Naive thymus-derived CD8-positive, alpha-beta T cell (primary cell): ENCODE results near the gene PXMP2. TPM values are rescaled to one million over a fixed set of nuclear protein-coding genes. Genes with fewer than 3 reads are reported as not detected.

Source experiments
- ATAC-seq, 2 donors: fragments of 150-1000 bp; cut with Tn5 transposase in 1 of 2; sonication (Bioruptor Pico), chemical (Tn5 transposase) in 1 of 2; 1 replicate in 1 of 2; 2 replicates in 1 of 2; pipeline ENCODE4 v1.10.0; 2021; ENCODE audit warnings: mild to moderate bottlenecking in 2 of 2, moderate library complexity in 2 of 2
- POLR2A ChIA-PET: fragments of 350-600 bp; sonication (Branson Sonifier 250); formaldehyde crosslinking; loops from one replicate; lab custom pipeline; 2021; ENCODE audit warnings: antibody characterized with exemption; lab: Charles Lee
- DNase-seq, 10 donors: peaks; one replicate each; pipeline versions ENCODE4 v3.0.0 to v3.0.0-alpha.2; 2020 to 2022
- H3K27ac Mint-ChIP-seq, 10 donors: one replicate each; pipeline ENCODE4 v1.8.0; 2020 to 2022; ENCODE audit warnings: mild to moderate bottlenecking in 10 of 10, mixed read lengths in 10 of 10, moderate library complexity in 4 of 10, inconsistent platforms in 1 of 10
- H3K27me3 Mint-ChIP-seq, 5 donors: one replicate each; pipeline ENCODE4 v1.8.0; 2021 to 2022; ENCODE audit warnings: mixed read lengths in 5 of 5
- H3K36me3 Mint-ChIP-seq, 3 donors: one replicate each; pipeline ENCODE4 v1.8.0; 2020 to 2022; ENCODE audit warnings: mixed read lengths in 3 of 3, mild to moderate bottlenecking in 2 of 3, inconsistent platforms in 1 of 3
- H3K4me1 Mint-ChIP-seq, 4 donors: one replicate each; pipeline ENCODE4 v1.8.0; 2021 to 2022; ENCODE audit warnings: mixed read lengths in 4 of 4
- H3K4me3 Mint-ChIP-seq, 10 donors: one replicate each; pipeline ENCODE4 v1.8.0; 2020 to 2022; ENCODE audit warnings: mild to moderate bottlenecking in 10 of 10, mixed read lengths in 10 of 10, moderate library complexity in 6 of 10, inconsistent platforms in 1 of 10
- H3K9me3 Mint-ChIP-seq, 9 donors: one replicate each; pipeline ENCODE4 v1.8.0; 2020 to 2022; ENCODE audit warnings: mixed read lengths in 9 of 9, mild to moderate bottlenecking in 3 of 9, inconsistent platforms in 1 of 9, moderate library complexity in 1 of 9
- polyA plus RNA-seq, 3 donors: library from polyadenylated mRNA; unstranded; fragments of 300-500 nt; fragmentation: Illumina TruSeq; gene quantifications; one replicate each; pipeline ENCODE4 v1.2.3, GENCODE V29; 2021
- total RNA-seq, 8 experiments: library from RNA in 2 of 8; stranded (reverse) in 2 of 8; gene quantifications; one replicate each; pipeline ENCODE4 v1.2.3 and lab custom pipeline; 2021 to 2026

Gene PXMP2
- total and polyA plus RNA-seq, 5 experiments from 2014 or later, result 3.8 to 16.4 (median 9.9) TPM

DNA sequence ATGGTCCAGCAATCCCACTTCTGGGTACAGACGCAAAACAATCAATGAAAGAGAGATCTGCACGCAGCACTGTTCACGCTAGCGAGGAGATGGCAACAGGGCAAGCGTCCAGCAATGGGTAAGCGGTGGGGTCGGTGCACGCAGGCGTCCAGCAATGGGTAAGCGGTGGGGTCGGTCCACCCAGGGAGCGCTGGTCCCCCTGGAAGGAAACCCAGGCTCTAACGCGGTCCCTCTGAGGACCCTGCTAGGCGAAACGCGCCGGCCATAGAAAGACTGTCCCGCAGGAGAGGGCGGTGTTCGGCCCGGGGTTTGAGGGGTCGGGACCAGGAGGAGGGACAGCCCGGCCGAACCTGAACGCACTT, 22.6 kb downstream of the PXMP2 start:
- H3K27ac Mint-ChIP-seq, result peak overlapping the region; percentile 88 to 96 (median 94)
- no peaks in the 10 kb centered on the region for H3K27me3 Mint-ChIP-seq
- peaks cover 8 to 37% (median 18%) of the 10 kb centered on the region in 4 donors for H3K4me1 Mint-ChIP-seq
- POLR2A ChIA-PET, result interaction anchor here (0.7 to 1.8 kb wide), 5 partner anchors 46 to 276 kb away, joined by 3 to 6 read pairs (median 4); partner anchors contain the start of genes CHFR, GOLGA3 and ZNF26
- no peak for ATAC-seq
- peaks cover 7 to 12% (median 12%) of the 10 kb centered on the region in 3 donors for H3K36me3 Mint-ChIP-seq
- peaks cover 0 to 36% (median 4%) of the 10 kb centered on the region in 9 donors for H3K9me3 Mint-ChIP-seq
- H3K4me3 Mint-ChIP-seq, result peak overlapping the region; percentile 78 to 92 (median 89)
- DNase-seq, result peak in 2 of 10 donors; percentile 15 to 58

DNA sequence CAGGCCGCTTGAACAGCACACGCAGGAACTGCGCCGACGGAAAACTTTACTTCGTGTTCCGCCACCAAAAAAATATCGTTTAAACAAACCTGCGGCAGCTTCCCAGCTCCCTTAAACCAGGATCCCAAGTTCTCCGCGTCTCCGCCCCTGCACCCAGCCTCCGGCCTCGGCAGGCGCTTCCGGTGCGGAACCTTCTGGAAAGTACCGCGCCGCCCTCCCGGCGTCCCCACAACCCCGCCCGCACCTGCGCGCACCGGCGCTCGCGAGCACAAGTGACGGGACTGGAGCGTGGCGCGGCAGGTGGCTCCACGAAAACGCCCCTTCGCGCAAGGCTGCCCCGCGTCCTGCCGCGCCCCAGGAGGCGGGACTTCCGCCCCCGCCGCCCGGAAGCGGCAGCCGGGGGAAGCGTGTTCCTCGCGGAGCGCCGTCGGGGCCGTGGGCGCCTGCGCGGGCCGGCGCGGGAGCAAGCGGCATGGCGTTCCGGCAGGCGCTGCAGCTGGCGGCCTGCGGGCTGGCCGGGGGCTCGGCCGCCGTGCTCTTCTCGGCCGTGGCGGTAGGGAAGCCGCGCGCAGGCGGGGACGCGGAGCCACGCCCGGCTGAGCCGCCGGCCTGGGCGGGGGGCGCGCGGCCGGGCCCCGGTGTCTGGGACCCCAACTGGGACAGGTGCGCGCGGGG, 23.2 kb downstream of the PXMP2 start, which contains the start of gene PGAM5:
Gene PGAM5 (plus strand): TSS at position 438 of the 675 bp plus-strand sequence. CDS start 35 bp downstream, at position 473.
- Mint-ChIP-seq H3K36me3 (peaks cover 8 to 12% (median 12%) of the 10 kb centered on the region in 3 donors), H3K4me1 (peaks cover 8 to 37% (median 18%) of the 10 kb centered on the region in 4 donors), H3K27me3 (no peaks in the 10 kb centered on the region), H3K27ac (peak within 1 kb of the TSS; percentile 88 to 96 (median 94)), H3K4me3 (peak within 1 kb of the TSS; percentile 79 to 92 (median 89)), H3K9me3 (peaks cover 0 to 34% (median 4%) of the 10 kb centered on the region in 9 donors)
- DNase-seq (peak; percentile 85 to 95 (median 94)), ATAC-seq (peak; percentile 93 to 97)
- POLR2A ChIA-PET, result interaction anchor here (0.7 to 1.8 kb wide), 6 partner anchors 47 to 276 kb away, joined by 3 to 6 read pairs (median 4); partner anchors contain the start of genes CHFR, GOLGA3 and ZNF26

DNA sequence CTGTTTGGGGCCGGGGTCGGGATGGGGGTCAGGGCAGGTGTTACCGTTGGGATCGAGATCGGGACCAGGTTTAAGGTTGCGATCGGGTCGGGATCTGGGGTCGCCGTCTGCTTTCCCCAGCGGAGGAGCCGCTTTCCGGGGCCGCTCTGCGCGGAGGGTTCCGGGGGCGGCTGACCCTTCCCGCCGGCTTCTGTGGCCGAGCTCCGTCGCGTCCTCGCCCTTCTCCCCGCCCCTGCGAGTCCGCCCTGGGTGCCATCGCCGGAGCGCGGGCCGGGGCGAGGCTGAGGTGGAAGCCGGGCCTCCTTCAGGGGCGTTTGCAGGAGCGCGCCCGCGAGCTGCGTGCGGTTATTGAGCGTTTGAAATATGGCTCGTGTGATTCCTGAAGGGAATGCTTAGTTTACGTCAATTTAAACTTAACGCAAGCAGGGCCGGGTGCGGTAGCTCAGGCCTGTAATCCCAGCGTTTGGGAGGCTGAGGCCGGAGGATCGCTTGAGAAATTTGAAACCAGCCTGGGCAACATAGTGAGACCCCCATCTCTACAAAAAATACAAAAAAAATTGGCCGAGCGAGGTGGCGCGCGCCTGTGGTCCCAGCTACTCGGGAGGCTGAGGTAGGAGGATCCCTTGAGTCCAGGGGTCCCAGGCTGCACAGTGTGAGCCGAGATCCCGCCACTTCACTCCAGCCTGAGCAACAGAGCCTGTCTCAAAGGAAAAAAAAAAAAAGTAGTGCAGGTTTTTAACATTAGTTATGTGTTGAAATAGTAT, 23.9 kb downstream of the PXMP2 start:
- Mint-ChIP-seq H3K27ac (peak overlapping the region; percentile 13 to 90 (median 42)), H3K9me3 (peaks cover 0 to 32% (median 4%) of the 10 kb centered on the region in 9 donors), H3K4me1 (peaks cover 8 to 37% (median 18%) of the 10 kb centered on the region in 4 donors), H3K4me3 (peak overlapping the region; percentile 70 to 90 (median 80)), H3K27me3 (no peaks in the 10 kb centered on the region), H3K36me3 (peaks cover 8 to 12% (median 12%) of the 10 kb centered on the region in 3 donors)
- ATAC-seq (peak in 1 of 2 donors; percentile 8), DNase-seq (peak in 4 of 10 donors; percentile 21 to 62 (median 25))
- POLR2A ChIA-PET, result interaction anchor here (1.0 to 1.8 kb wide), 5 partner anchors 46 to 198 kb away, joined by 3 to 6 read pairs (median 4); partner anchors contain the start of genes CHFR and GOLGA3

DNA sequence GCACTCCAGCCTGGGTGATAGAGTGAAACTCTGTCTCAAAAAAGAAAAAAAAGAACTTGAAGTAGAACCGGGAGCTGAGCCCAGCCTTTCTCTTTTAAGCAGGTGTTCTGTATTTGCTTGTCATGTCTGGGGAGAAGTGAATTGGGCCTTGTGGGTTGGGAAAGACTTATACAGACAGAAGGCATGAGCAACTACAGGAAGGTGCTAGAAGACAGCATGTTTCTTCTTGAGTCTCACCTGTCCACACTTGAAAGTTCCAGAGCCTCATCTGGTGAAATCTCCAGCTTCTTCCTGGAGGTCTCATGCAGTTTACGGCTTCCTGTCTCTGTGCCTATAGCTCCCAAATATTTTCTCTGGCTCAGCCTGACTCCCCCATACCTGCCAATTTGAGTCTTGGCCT, 25.7 kb downstream of the PXMP2 start:
- Mint-ChIP-seq H3K4me3 (peak overlapping the region in 2 of 10 donors; percentile 26 to 80), H3K27ac (peak overlapping the region in 2 of 10 donors; percentile 29 to 58), H3K36me3 (peaks cover 4 to 22% (median 10%) of the 10 kb centered on the region in 3 donors), H3K9me3 (peaks cover 0 to 18% (median 0%) of the 10 kb centered on the region in 9 donors), H3K4me1 (peaks cover 8 to 36% (median 18%) of the 10 kb centered on the region in 4 donors), H3K27me3 (no peaks in the 10 kb centered on the region)
- DNase-seq (no peak), ATAC-seq (no peak)
- POLR2A ChIA-PET, result interaction anchor here (1.0 to 1.4 kb wide), 2 partner anchors 10 to 27 kb away, joined by 3 to 5 read pairs; no protein-coding TSS in a partner anchor

DNA sequence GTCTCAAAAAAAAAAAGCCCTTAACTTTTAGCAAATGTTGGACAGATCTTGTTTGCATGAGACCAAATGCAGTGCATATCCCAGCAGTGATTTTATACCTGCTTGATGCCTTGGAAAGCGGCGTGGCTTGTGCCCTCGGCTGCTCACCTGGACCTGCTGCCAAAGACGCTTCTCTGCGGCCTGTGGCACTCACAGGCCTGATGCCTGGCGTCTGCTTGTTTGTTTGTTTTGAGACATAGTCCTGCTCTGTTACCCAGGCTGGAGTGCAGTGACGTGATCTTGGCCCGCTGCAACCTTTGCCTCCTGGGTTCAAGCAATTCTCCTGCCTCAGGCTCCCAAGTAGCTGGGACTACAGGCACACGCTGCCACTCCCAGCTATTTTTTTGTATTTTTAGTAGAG, 28.5 kb downstream of the PXMP2 start:
- POLR2A ChIA-PET, result no interaction called here
- Mint-ChIP-seq H3K4me1 (peaks cover 8 to 28% (median 14%) of the 10 kb centered on the region in 4 donors), H3K27me3 (no peaks in the 10 kb centered on the region), H3K36me3 (peaks cover 0 to 42% (median 17%) of the 10 kb centered on the region in 3 donors), H3K9me3 (no peaks in the 10 kb centered on the region), H3K27ac (no peak overlapping the region), H3K4me3 (no peak overlapping the region)
- DNase-seq (no peak), ATAC-seq (no peak)

DNA sequence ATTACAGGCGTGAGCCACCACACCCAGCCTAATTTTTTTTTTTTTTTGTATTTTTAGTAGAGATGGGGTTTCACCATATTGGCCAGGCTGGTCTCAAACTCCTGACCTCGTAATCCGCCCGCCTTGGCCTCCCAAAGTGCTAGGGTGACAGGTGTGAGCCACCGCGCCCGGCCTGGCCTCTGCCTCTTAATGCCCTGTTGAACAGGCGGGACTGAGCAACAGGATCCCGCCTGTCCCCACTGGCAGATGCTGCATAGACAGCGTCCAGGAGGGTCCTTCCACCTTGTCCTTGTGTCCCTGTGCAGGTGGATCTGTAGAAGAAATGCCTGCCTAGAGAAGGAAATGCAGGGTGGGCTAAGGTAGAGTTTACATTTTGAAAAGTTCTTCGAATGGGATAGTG, 29.0 kb downstream of the PXMP2 start:
- no peak overlapping the region for H3K4me3 Mint-ChIP-seq
- no peaks in the 10 kb centered on the region for H3K9me3 Mint-ChIP-seq
- peak overlapping the region in 1 of 10 donors; percentile 29 for H3K27ac Mint-ChIP-seq
- peaks cover 0 to 45% (median 17%) of the 10 kb centered on the region in 3 donors for H3K36me3 Mint-ChIP-seq
- H3K27me3 Mint-ChIP-seq, result no peaks in the 10 kb centered on the region
- DNase-seq, result no peak
- H3K4me1 Mint-ChIP-seq, result peaks cover 8 to 27% (median 14%) of the 10 kb centered on the region in 4 donors
- POLR2A ChIA-PET, result no interaction called here
- ATAC-seq, result no peak

DNA sequence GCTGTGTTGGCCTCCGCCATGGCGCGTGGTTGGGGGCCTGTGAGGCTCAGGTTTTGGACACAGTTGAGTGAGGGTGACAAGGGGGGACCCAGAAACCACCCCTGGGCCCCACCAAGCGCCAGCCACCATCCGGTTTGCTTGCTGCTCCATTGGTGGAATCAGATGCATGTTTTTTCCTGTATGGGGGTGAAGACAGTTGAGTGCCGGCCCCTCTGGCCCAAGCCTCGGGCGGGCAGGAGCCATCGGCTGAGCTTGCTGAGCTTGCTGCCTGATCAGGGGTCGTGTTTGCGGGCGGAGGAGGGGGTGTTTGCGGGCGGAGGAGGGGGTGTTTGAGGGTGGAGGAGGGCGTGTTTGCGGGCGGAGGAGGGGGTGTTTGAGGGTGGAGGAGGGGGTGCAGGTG, 29.6 kb downstream of the PXMP2 start:
- no peaks in the 10 kb centered on the region for H3K9me3 Mint-ChIP-seq
- H3K27ac Mint-ChIP-seq, result peak overlapping the region in 1 of 10 donors; percentile 13
- peaks cover 8 to 22% (median 11%) of the 10 kb centered on the region in 4 donors for H3K4me1 Mint-ChIP-seq
- peaks cover 0 to 52% (median 17%) of the 10 kb centered on the region in 3 donors for H3K36me3 Mint-ChIP-seq
- ATAC-seq (no peak), DNase-seq (no peak)
- no peaks in the 10 kb centered on the region for H3K27me3 Mint-ChIP-seq
- H3K4me3 Mint-ChIP-seq, result no peak overlapping the region
- POLR2A ChIA-PET, result no interaction called here

DNA sequence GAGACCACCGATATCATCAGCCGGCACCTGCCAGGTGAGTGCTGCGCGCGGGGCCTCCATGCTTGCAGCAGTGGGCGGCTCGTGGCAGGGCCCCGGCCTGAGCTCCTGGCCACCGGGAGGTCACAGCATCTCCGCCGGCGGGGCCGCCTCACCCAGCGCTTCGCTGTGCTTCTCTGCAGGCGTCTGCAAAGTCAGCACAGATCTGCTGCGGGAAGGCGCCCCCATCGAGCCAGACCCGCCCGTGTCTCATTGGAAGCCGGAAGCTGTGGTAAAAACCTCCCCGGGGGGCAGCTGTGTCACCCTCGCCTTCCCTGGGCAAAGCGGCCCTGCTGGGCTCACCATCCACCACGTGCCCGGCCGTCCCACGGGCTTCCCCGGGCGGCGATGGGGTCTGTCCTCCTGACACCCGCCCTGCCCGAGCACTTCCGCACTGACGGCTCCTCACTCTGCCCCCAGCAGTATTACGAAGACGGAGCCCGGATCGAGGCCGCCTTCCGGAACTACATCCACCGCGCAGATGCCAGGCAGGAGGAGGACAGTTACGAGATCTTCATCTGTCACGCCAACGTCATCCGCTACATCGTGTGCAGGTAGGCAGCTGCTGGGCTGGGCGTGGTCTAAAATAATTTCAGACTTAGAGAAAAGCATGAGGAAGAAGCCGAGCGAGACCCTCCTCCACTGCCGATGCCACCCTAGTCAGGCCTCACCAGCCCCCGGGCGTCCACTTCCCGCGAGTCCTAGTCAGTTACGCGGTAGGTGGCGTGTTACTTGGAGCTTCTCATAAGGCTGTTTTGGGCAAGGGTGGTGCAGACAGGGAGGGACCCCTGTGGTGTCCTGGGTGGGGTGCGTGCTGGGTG, 30.4 kb downstream of the PXMP2 start:
- Mint-ChIP-seq H3K4me1 (peaks cover 4 to 16% (median 9%) of the 10 kb centered on the region in 4 donors), H3K27me3 (no peaks in the 10 kb centered on the region), H3K9me3 (no peaks in the 10 kb centered on the region), H3K36me3 (peaks cover 0 to 52% (median 17%) of the 10 kb centered on the region in 3 donors), H3K4me3 (no peak overlapping the region), H3K27ac (no peak overlapping the region)
- DNase-seq (no peak), ATAC-seq (no peak)
- POLR2A ChIA-PET, result no interaction called here

DNA sequence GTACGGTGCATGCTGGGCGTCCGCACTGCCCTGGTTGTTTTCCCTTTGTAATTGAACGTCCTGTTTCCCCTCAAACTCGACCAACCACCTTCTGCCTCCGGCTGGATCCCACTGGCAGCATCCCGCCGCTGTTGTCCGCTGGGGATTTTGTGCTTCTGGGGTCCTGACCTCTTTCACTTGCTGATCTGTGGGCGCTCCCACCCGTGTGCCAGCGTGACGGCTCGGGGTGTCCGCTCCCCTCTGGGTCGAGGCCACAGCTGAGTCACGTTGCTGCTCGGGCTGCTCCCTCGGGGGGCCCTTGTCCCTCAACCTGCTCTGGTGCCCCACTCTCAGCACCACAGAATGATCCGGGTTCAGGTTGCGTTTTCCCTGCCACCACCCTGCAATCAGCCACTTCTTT, 31.3 kb downstream of the PXMP2 start:
- peak overlapping the region in 1 of 10 donors; percentile 44 for H3K27ac Mint-ChIP-seq
- H3K4me3 Mint-ChIP-seq, result no peak overlapping the region
- POLR2A ChIA-PET, result no interaction called here

DNA sequence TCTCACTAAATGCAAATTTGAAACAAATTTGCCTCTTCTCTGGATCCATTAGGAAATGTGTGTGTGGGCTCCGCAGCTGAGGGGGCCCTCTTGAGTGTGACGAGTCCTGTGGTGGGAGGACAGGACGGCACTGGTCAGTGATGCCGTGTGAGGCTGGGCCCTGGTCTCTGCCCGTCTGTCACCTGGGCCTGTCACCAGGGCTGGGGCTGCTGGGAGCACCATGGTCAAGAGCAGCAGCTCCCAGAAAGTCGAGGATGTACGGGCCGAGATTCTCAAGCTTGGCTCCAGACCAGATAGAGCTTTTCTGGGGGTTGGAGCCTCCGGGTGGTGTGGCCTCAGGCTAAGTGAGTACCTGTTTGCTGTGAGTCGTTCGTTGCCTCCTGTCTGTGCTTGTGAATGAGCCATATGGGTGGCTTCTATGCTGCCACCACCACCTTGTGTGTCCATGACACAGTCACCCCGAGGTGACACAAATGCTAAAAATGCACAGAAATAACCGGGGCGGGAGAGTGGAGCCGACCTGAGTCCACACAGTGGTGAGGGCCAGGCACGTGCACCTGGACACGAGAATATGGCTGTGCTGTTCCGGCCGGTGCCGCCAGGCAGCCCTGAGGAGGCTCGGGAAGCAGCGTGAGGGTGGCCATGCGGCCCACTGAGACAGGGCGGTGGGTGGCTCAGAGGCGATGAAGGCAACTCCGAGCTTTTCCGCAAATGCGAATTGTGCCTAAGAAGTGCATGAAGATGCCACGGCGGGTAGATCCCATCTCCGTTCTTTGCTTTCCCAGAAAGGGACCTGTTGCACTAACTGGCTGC, 32.0 kb downstream of the PXMP2 start:
- Mint-ChIP-seq H3K4me3 (no peak overlapping the region), H3K9me3 (no peaks in the 10 kb centered on the region), H3K4me1 (peaks cover 0 to 5% (median 3%) of the 10 kb centered on the region in 4 donors), H3K36me3 (peaks cover 0 to 64% (median 15%) of the 10 kb centered on the region in 3 donors), H3K27ac (no peak overlapping the region), H3K27me3 (no peaks in the 10 kb centered on the region)
- ATAC-seq (no peak), DNase-seq (no peak)
- POLR2A ChIA-PET, result no interaction called here

More for the DNA sequence above, 31.3 kb downstream of the PXMP2 start:
- Mint-ChIP-seq H3K9me3 (no peaks in the 10 kb centered on the region), H3K36me3 (peaks cover 0 to 60% (median 15%) of the 10 kb centered on the region in 3 donors), H3K27me3 (no peaks in the 10 kb centered on the region), H3K4me1 (peaks cover 2 to 7% (median 3%) of the 10 kb centered on the region in 4 donors)
- no peak for ATAC-seq
- DNase-seq, result no peak

DNA sequence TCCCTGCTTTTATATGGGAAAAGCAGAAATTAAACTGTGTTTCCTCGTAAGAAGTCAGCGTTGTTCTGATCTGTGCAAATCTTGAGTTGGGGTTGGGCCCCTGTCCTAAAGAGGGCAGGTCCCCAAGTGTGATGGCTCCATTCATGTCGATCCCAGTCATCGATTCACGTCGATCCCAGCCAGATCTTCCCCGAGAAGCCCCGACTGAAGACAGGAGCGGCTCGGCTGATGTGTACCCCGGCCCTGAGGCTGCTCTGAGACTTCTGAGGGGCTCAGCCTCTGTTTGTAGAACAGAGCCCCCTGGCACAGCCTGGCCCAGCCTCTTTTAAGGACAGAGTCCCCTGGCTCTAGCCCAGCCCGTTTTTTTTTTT, 32.6 kb downstream of the PXMP2 start:
- POLR2A ChIA-PET, result interaction anchor here (0.7 kb wide), 1 partner anchor 36 kb away, joined by 3 read pairs; no protein-coding TSS in a partner anchor
- DNase-seq (no peak), ATAC-seq (no peak)
- no peaks in the 10 kb centered on the region for H3K27me3 Mint-ChIP-seq
- H3K27ac Mint-ChIP-seq, result peak overlapping the region in 2 of 10 donors; percentile 40 to 50
- H3K36me3 Mint-ChIP-seq, result peaks cover 0 to 61% (median 13%) of the 10 kb centered on the region in 3 donors
- H3K9me3 Mint-ChIP-seq, result no peaks in the 10 kb centered on the region
- H3K4me3 Mint-ChIP-seq, result no peak overlapping the region
- H3K4me1 Mint-ChIP-seq, result peaks cover 0 to 2% (median 0%) of the 10 kb centered on the region in 4 donors
